ENCODE measurements around the gene CABP7.
A peak's percentile ranks its signal among the peaks of the same experiment; 100 is the strongest.

CABP7 gene

GRCh38 chr22:29747832-29748231, 28.0 kb downstream of the CABP7 start:
- Histone ChIP-seq H3K27me3 (ENCODE audit: control insufficient read depth in 1 of 2, insufficient read depth in 1 of 2, low read length in 2 of 2) (no peaks in the 10 kb centered on the region), H2AK5ac (ENCODE audit: low read length, severe bottlenecking) (no peak overlapping the region), H3K18ac (ENCODE audit: low read depth in 1 of 2, low read length in 2 of 2) (no peak overlapping the region)

GRCh38 chr22:29748248-29748893, 28.6 kb downstream of the CABP7 start:
- H2BK5ac ChIP-seq (ENCODE audit: low read depth, low read length, poor library complexity, severe bottlenecking): no peak overlapping the region
- no peak overlapping the region for H3K23ac ChIP-seq (ENCODE audit: low read length in 2 of 2)
- 94% methylated on average over 9 of the region's 9 CpGs for WGBS

More at GRCh38 chr22:29747832-29748231, 28.0 kb downstream of the CABP7 start:
- H3K4me2 ChIP-seq (ENCODE audit: low read length, poor library complexity, severe bottlenecking): no peak overlapping the region
- no peak overlapping the region for H2BK5ac ChIP-seq (ENCODE audit: low read depth, low read length, poor library complexity, severe bottlenecking)
- no peak overlapping the region for H4K8ac ChIP-seq (ENCODE audit: low read length)
- no peak overlapping the region for H3K14ac ChIP-seq (ENCODE audit: low read length in 2 of 2)
- H3K4ac ChIP-seq (ENCODE audit: low read depth in 1 of 2, low read length in 2 of 2): no peak overlapping the region
- H3K79me1 ChIP-seq (replicated peaks; ENCODE audit: low read length, poor library complexity, severe bottlenecking): peaks cover 2% of the 10 kb centered on the region
- no peak overlapping the region for H2AFZ ChIP-seq (ENCODE audit: low read depth, low read length)
- H3K27ac ChIP-seq (ENCODE audit: low read length, poor library complexity, severe bottlenecking): no peak overlapping the region
- no peak overlapping the region for H2BK12ac ChIP-seq (ENCODE audit: low read length in 2 of 2)
- WGBS: 91% methylated on average over 7 of the region's 7 CpGs
- H3K36me3 ChIP-seq (ENCODE audit: control insufficient read depth in 1 of 2, insufficient read depth in 2 of 2, low read depth in 1 of 2, low read length in 2 of 2): peaks cover 41 to 54% of the 10 kb centered on the region in 2 experiments
- no peak for DNase-seq
- no peak overlapping the region for H3K4me3 ChIP-seq (ENCODE audit: insufficient read depth in 1 of 2, low read depth in 1 of 2, low read length in 2 of 2)
- no peak overlapping the region for H3K9ac ChIP-seq (ENCODE audit: low read length)
- H2BK120ac ChIP-seq (ENCODE audit: low read depth, low read length): no peak overlapping the region
- no peak overlapping the region for H4K91ac ChIP-seq (ENCODE audit: low read length)
- H2BK15ac ChIP-seq (ENCODE audit: low read depth, poor library complexity, severe bottlenecking): no peak overlapping the region
- H3K23ac ChIP-seq (ENCODE audit: low read length in 2 of 2): peak overlapping the region in 1 of 2 experiments; percentile 70
- no peaks in the 10 kb centered on the region for H3K9me3 ChIP-seq (ENCODE audit: control insufficient read depth, low read length)
- H3K4me1 ChIP-seq (ENCODE audit: control insufficient read depth, insufficient read depth, low read depth, low read length): peaks cover 3% of the 10 kb centered on the region

GRCh38 chr22:29750029-29750428, 30.2 kb downstream of the CABP7 start:
- Histone ChIP-seq H3K79me1 (replicated peaks; ENCODE audit: low read length, poor library complexity, severe bottlenecking) (peaks cover 3% of the 10 kb centered on the region), H3K14ac (ENCODE audit: low read length in 2 of 2) (no peak overlapping the region), H4K91ac (ENCODE audit: low read length) (no peak overlapping the region), H2BK15ac (ENCODE audit: low read depth, poor library complexity, severe bottlenecking) (no peak overlapping the region), H3K4ac (ENCODE audit: low read depth in 1 of 2, low read length in 2 of 2) (no peak overlapping the region), H3K23ac (ENCODE audit: low read length in 2 of 2) (peak overlapping the region in 1 of 2 experiments; percentile 48), H3K4me1 (ENCODE audit: control insufficient read depth, insufficient read depth, low read depth, low read length) (peaks cover 3% of the 10 kb centered on the region), H2BK12ac (ENCODE audit: low read length in 2 of 2) (no peak overlapping the region), H2AFZ (ENCODE audit: low read depth, low read length) (no peak overlapping the region), H2BK5ac (ENCODE audit: low read depth, low read length, poor library complexity, severe bottlenecking) (no peak overlapping the region), H3K36me3 (ENCODE audit: control insufficient read depth in 1 of 2, insufficient read depth in 2 of 2, low read depth in 1 of 2, low read length in 2 of 2) (peaks cover 46 to 58% of the 10 kb centered on the region in 2 experiments), H3K18ac (ENCODE audit: low read depth in 1 of 2, low read length in 2 of 2) (no peak overlapping the region), H4K8ac (ENCODE audit: low read length) (no peak overlapping the region), H2BK120ac (ENCODE audit: low read depth, low read length) (no peak overlapping the region), H3K27me3 (ENCODE audit: control insufficient read depth in 1 of 2, insufficient read depth in 1 of 2, low read length in 2 of 2) (no peaks in the 10 kb centered on the region), H3K9me3 (ENCODE audit: control insufficient read depth, low read length) (no peaks in the 10 kb centered on the region), H2AK5ac (ENCODE audit: low read length, severe bottlenecking) (no peak overlapping the region), H3K4me3 (ENCODE audit: insufficient read depth in 1 of 2, low read depth in 1 of 2, low read length in 2 of 2) (no peak overlapping the region), H3K27ac (ENCODE audit: low read length, poor library complexity, severe bottlenecking) (no peak overlapping the region), H3K4me2 (ENCODE audit: low read length, poor library complexity, severe bottlenecking) (no peak overlapping the region), H3K9ac (ENCODE audit: low read length) (no peak overlapping the region)
- no peak for DNase-seq
- 96% methylated on average over 3 of the region's 3 CpGs for WGBS

More at GRCh38 chr22:29748248-29748893, 28.6 kb downstream of the CABP7 start:
- Histone ChIP-seq H4K91ac (ENCODE audit: low read length) (no peak overlapping the region), H3K14ac (ENCODE audit: low read length in 2 of 2) (no peak overlapping the region), H3K4me1 (ENCODE audit: control insufficient read depth, insufficient read depth, low read depth, low read length) (peaks cover 3% of the 10 kb centered on the region), H3K4me3 (ENCODE audit: insufficient read depth in 1 of 2, low read depth in 1 of 2, low read length in 2 of 2) (no peak overlapping the region), H3K9ac (ENCODE audit: low read length) (no peak overlapping the region), H3K27me3 (ENCODE audit: control insufficient read depth in 1 of 2, insufficient read depth in 1 of 2, low read length in 2 of 2) (no peaks in the 10 kb centered on the region), H3K9me3 (ENCODE audit: control insufficient read depth, low read length) (no peaks in the 10 kb centered on the region), H2BK12ac (ENCODE audit: low read length in 2 of 2) (no peak overlapping the region), H3K4me2 (ENCODE audit: low read length, poor library complexity, severe bottlenecking) (no peak overlapping the region), H3K36me3 (ENCODE audit: control insufficient read depth in 1 of 2, insufficient read depth in 2 of 2, low read depth in 1 of 2, low read length in 2 of 2) (peaks cover 41 to 56% of the 10 kb centered on the region in 2 experiments), H2AK5ac (ENCODE audit: low read length, severe bottlenecking) (no peak overlapping the region), H2BK15ac (ENCODE audit: low read depth, poor library complexity, severe bottlenecking) (no peak overlapping the region), H2AFZ (ENCODE audit: low read depth, low read length) (no peak overlapping the region), H4K8ac (ENCODE audit: low read length) (no peak overlapping the region), H3K79me1 (replicated peaks; ENCODE audit: low read length, poor library complexity, severe bottlenecking) (peaks cover 3% of the 10 kb centered on the region), H3K27ac (ENCODE audit: low read length, poor library complexity, severe bottlenecking) (no peak overlapping the region), H2BK120ac (ENCODE audit: low read depth, low read length) (no peak overlapping the region), H3K18ac (ENCODE audit: low read depth in 1 of 2, low read length in 2 of 2) (no peak overlapping the region), H3K4ac (ENCODE audit: low read depth in 1 of 2, low read length in 2 of 2) (no peak overlapping the region)
- no peak for DNase-seq

GRCh38 chr22:29750559-29751538, 31.0 kb downstream of the CABP7 start:
- no peak overlapping the region for H3K18ac ChIP-seq (ENCODE audit: low read depth in 1 of 2, low read length in 2 of 2)
- H3K23ac ChIP-seq (ENCODE audit: low read length in 2 of 2): peak overlapping the region in 1 of 2 experiments; percentile 48
- no peak overlapping the region for H2AFZ ChIP-seq (ENCODE audit: low read depth, low read length)
- H2BK12ac ChIP-seq (ENCODE audit: low read length in 2 of 2): no peak overlapping the region
- H3K27me3 ChIP-seq (ENCODE audit: control insufficient read depth in 1 of 2, insufficient read depth in 1 of 2, low read length in 2 of 2): no peaks in the 10 kb centered on the region
- H2AK5ac ChIP-seq (ENCODE audit: low read length, severe bottlenecking): no peak overlapping the region
- H3K36me3 ChIP-seq (ENCODE audit: control insufficient read depth in 1 of 2, insufficient read depth in 2 of 2, low read depth in 1 of 2, low read length in 2 of 2): peaks cover 40 to 51% of the 10 kb centered on the region in 2 experiments
- H2BK120ac ChIP-seq (ENCODE audit: low read depth, low read length): no peak overlapping the region
- H3K79me1 ChIP-seq (replicated peaks; ENCODE audit: low read length, poor library complexity, severe bottlenecking): peaks cover 6% of the 10 kb centered on the region
- no peak overlapping the region for H2BK15ac ChIP-seq (ENCODE audit: low read depth, poor library complexity, severe bottlenecking)
- WGBS: 84% methylated on average over 10 of the region's 11 CpGs
- no peak overlapping the region for H3K27ac ChIP-seq (ENCODE audit: low read length, poor library complexity, severe bottlenecking)
- no peak overlapping the region for H2BK5ac ChIP-seq (ENCODE audit: low read depth, low read length, poor library complexity, severe bottlenecking)
- no peak overlapping the region for H3K4me2 ChIP-seq (ENCODE audit: low read length, poor library complexity, severe bottlenecking)
- no peak overlapping the region for H3K4me3 ChIP-seq (ENCODE audit: insufficient read depth in 1 of 2, low read depth in 1 of 2, low read length in 2 of 2)
- H3K14ac ChIP-seq (ENCODE audit: low read length in 2 of 2): no peak overlapping the region
- no peak overlapping the region for H3K9ac ChIP-seq (ENCODE audit: low read length)
- H4K8ac ChIP-seq (ENCODE audit: low read length): no peak overlapping the region
- H4K91ac ChIP-seq (ENCODE audit: low read length): no peak overlapping the region
- DNase-seq: no peak
- H3K4ac ChIP-seq (ENCODE audit: low read depth in 1 of 2, low read length in 2 of 2): no peak overlapping the region
- H3K9me3 ChIP-seq (ENCODE audit: control insufficient read depth, low read length): no peaks in the 10 kb centered on the region
- H3K4me1 ChIP-seq (ENCODE audit: control insufficient read depth, insufficient read depth, low read depth, low read length): peaks cover 2% of the 10 kb centered on the region

All from mesenchymal stem cell (in vitro differentiated cells and primary cell).